ENCODE data around the gene KLHL1.

- TF ChIP-seq CTCF (IDR thresholded peaks at IDR 0.05) (no peak), POLR2A (IDR thresholded peaks at IDR 0.05) (no peak)
These were observed 205.2 kb downstream of the KLHL1 start for GRCh38 chr13:69903081-69903480.

Measured in adrenal gland (tissue), 5 donors.